GM18868 (cell line): ENCODE results near the gene SLC2A13.
"Not testable (repeated sequence)": the region's sequence is repeated elsewhere in the genome, so short reads cannot be mapped to it uniquely, and the experiment has no call there.

Experiments
- ATAC-seq: cut with Tn5 transposase; IDR thresholded peaks from one replicate; pipeline ENCODE4 v1.9.1; 2021; ENCODE audit warnings: mild to moderate bottlenecking, moderate library complexity; ENCODE audit not compliant: unreplicated experiment

Gene SLC2A13

DNA sequence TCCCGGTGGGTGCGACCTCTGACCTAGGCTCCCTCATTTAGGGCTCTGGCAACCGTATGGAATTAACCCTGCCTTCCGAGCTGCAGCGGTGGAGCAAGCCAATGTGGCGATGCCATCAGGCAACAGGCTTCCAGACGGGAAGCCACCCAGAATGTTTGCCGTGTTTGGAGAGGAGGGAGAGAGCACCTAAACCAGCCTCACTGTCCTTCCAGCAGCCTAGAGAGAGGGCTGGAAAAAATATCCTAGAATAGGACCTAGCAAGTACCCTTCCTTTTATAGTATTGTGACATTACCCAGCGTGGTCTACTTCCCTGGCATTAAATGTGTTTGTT, 287 bp upstream of the SLC2A13 start:
- ATAC-seq: no peak

DNA sequence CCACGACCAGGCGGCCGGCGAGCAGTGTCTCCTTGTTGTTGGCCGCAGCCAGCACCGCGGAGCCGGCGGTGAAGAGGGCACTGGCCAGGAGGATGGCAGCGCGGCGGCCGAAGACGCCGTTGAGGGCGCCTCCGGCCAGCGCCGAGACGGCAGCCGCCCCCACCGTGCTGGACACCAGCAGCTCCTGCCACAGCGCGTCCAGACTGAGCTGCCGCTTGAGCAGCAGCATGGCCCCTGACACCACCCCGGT, 691 bp downstream of the SLC2A13 start:
- ATAC-seq: no peak

DNA sequence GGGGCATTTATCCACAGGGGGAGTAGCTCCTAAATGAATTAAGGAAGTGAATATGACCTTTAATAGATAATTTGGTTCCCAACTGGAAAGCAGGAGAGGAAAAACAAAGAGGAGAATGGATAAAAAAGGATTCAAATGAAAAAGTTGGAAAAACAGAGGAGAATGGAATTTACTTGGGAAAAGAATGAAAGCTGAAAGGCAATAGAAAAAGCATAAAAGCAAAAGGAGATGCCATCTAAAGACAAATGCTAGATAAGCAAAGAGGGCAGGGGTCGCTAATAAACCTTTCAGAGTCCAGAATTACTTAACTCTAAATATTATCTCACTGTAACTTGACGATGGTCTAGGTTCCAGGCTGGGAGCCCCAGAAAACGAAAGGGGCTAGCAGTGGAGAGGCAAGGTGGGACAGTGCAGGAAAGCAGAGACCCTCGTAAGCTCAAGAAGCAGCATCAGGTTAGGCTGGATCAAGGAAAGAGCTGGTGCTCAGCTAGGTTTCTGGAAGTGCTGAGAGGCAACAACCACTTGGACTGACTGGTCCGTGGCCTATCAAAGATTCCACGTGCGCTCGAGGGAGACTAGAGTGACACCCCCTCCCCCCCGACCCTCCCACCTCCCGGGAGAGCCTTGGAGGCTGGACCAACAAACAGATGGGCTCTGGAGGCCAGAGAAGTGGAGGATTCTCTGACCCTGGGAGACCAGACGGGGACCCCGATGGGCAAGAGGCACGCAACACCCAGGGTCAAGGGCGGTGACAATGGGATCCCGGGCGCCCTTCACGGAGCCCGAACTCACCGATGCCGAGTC, 1.2 kb downstream of the SLC2A13 start:
- no peak for ATAC-seq

- ATAC-seq: no peak
Observed at GRCh38 chr12:40103043-40103442, 2.8 kb downstream of the SLC2A13 start.

DNA sequence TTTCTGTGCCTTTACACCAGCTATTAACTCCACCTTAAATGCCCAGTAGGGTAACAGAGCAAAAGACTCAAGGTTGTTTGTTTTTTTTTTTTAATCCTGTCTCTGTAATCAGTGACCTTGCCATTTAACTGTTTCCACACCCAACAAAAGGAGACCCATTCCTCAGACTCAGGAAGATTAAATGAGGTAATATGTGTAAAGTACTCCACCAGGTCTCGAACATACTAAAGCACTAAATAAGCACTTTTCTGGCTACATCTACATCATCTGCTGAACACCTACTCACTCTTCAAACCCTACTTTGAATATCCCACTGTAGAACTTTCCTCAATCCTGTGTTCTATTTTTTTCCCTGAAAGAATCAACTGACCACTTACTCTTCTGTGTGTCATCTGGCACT, 4.1 kb downstream of the SLC2A13 start:
- no peak for ATAC-seq

DNA sequence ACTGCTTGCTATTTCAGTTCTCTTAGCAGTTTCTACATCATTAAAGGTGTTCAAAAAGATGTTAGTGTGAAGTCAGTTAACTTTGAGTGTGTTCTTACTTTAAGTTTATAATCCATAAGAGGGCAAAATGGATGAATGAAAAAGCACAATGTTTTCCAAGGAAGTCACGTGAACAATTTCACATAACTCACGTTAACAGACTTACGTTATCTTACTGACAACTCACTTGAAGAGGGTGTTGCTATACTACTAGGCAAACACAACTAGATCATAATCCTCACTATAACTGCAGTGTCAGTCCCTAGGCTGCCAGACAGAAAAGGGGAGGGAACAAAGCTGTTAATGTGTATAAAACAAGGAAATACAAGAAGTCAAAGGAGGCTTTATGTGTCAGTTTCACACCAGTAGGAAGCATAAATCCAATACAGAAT, 6.4 kb downstream of the SLC2A13 start:
- ATAC-seq: no peak

DNA sequence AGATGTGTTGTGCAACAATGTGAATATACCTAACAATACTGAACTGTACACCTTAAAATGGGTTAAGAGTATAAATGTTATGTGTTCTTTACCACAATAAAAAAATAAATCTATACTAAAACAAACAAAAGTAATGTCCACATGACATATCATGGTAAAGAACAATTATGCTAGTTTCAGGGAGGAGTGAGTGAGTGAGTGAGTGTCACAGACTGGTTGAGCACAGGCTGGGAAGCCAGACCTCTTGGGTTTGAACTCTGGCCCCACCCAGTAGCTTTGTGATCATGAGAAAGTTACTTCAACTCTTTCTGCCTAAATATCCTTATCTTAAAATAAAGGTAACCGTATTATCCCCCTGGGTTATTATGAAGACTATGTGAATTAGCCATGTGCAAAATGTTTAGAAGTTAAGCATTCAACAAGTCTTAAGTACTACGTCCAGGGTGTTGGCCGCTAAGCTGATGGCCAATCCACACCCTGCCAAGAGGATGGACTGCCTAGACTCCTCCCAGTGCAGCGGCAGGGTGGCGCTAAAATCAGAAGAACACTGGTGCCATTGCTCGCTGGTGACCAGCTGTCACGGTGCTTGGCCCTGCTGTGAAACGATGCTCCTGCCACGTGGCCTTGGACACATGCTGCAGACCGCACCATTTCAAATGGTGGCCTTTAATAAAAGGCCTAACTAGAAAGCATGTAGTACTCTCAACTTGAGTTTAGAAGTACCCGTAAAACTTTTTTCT, 7.3 kb downstream of the SLC2A13 start:
- no peak for ATAC-seq

GRCh38 chr12:40093512-40093911, 12.4 kb downstream of the SLC2A13 start:
- no peak for ATAC-seq

GRCh38 chr12:40086471-40086870, 19.4 kb downstream of the SLC2A13 start:
- no peak for ATAC-seq

GRCh38 chr12:40078266-40078665, 27.6 kb downstream of the SLC2A13 start:
- no peak for ATAC-seq

DNA sequence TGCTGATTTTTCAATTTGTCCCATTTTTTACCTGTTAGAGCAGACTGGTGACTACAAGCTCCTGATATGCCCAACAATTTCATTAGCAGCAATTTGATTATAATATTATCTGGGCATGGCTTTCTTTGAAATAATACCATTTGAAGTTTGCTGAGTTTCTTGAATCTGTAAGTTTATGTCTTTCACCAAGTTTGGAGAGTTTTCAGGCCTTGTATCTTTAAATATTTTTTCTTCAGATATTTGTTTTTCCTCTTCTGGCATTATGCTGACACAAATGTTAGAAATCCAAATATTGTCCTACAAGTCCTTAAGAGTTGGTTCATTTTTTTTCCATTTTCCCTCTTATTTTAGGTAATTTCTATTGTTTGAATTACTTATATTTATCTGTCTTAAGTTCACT, 30.4 kb downstream of the SLC2A13 start:
- no peak for ATAC-seq

- no peak for ATAC-seq
Observed at GRCh38 chr12:40068416-40068815, 37.5 kb downstream of the SLC2A13 start.

- ATAC-seq: no peak
Observed at GRCh38 chr12:40065636-40066035, 40.2 kb downstream of the SLC2A13 start.

GRCh38 chr12:40063414-40063813, 42.5 kb downstream of the SLC2A13 start:
- ATAC-seq: no peak

- ATAC-seq: no peak
Observed at GRCh38 chr12:40058721-40059190, 47.1 kb downstream of the SLC2A13 start.

DNA sequence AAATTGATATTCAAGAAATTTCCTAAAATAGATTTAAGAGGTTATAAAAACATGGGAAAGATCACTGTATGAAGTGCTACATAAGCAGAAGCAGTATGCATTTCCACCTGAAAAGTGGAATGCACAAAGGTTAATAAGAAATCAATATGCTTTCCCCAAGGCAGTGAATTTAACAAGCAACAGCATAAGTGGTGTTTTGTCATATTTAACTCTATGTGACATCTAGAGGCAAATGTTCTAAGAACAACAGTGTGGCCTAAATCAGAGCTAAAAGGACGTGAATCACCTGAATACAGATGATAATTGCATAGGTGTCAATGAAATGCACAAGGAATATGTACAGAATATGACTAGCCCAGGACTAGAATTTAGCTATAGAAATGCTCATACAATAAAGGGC, 49.5 kb downstream of the SLC2A13 start:
- ATAC-seq: no peak

DNA sequence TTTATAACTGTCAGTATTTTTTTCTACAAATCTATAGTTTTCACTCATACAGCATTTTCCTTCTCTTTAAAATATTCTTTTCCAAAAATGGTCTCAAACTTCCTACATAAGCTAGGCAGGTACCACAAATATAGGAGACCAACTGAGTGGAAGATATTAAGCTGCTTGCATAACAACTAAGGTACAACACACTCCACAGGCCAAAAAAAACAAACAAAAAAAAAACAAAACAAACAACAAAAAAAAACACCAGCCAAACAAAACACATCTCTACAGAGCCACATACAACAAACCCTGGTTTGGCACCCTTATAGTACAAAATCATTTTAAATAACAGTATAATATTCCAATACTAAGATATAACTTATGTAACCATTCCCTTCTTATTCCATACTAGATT, 50.1 kb downstream of the SLC2A13 start:
- ATAC-seq: no peak

GRCh38 chr12:40055228-40055579, 50.7 kb downstream of the SLC2A13 start:
- no peak for ATAC-seq

GRCh38 chr12:40054555-40055227, 51.2 kb downstream of the SLC2A13 start:
- no peak for ATAC-seq

GRCh38 chr12:40049268-40049667, 56.6 kb downstream of the SLC2A13 start:
- no peak for ATAC-seq

GRCh38 chr12:40047002-40047401, 58.9 kb downstream of the SLC2A13 start:
- not testable (repeated sequence) for ATAC-seq

DNA sequence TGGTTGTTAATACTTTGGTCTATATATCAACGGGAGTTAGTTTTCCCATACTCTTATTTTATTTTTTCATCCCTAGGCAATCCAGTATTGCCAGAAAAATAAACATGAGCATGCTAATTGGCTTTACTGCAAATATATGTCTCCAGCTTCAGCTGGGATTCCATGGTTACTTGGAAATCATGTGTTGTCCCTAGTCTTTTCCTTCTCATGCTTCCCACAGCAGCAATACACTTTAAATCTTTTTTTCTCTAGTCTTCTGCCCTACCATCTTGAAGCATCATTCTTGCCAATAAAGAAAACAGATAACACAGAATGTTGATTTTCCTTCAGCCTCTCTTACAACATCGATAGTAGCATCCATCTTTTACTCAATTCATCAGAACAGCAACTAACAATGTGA, 60.2 kb downstream of the SLC2A13 start:
- no peak for ATAC-seq
